HG03066 (cell line): ENCODE measurements around the gene TENT5C.

Source experiments
- ATAC-seq: cut with Tn5 transposase; IDR thresholded peaks from one replicate; pipeline ENCODE4 v1.9.1; 2021; ENCODE audit warnings: low read depth; ENCODE audit not compliant: unreplicated experiment

The TENT5C gene

DNA sequence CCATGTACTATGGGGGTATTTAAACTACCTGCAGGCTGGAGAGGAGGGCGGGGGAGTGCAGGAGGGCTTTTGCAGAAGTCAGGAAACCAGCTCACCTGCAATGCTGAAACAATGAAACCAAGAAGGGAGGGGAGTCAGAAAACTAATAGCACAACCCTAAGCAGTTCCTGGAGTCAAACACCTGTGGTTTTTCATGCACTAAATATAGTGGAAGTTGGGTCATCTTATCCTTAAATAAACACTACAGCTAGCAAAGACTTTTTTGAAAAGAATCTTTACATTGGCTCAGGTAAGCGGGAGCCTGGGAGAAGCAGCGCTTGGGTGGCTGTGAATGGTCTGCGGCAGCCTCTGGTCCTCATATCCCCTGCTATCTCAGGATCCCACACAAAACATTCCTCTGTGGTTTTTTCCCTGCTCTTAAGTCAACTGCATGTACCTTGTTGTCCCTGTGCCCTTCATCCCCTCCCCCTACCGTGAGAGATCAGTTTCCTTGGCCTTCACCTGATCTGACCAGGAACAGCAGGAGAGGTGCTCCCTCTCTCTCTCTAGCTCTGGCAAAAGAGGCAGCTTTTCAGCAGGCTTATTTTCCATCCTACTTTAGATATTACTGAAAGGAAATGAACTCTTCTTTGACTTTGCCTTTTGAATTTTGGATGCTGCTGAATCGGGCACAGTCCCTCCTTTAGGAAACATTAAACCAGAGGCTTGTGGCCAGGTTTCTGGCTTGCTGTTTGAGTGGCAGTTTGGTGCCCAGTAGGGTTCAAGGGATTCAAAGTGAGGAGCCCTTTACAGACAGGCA is 26.6 kb downstream of the TENT5C start:
- ATAC-seq, result no peak

DNA sequence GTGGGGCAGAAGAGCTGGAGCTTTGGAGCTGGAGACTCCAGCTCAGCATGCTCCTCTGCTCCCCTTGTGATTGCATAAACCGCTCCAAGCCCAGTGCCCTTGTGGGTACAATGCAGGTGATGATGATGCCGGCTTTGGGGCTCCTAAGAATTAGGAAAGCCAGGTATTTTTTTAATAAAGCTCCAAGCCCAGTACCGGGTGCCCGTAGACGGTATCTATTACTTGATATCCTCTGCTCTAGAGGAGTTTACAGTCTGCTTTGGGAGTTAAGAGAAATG is 27.2 kb downstream of the TENT5C start:
- no peak for ATAC-seq

DNA sequence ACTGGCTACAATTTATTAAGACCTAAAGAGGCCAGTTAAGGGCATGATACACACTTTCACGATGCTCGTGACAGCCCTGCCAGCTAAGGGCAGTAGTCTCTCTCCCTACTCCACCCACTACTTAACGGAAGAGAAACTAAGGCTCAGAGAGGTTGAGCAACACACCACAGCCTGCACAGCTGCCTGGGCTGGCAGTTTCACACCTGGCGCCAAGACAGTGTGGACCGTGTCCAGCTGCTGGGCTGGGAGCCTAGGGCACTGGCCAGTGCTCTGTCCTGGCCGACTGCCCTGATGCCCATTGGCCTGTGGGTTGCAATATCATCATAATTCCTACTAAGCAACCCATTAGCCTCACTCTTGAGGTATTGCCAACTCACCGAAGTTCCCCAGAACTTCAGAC is 27.6 kb downstream of the TENT5C start:
- no peak for ATAC-seq

DNA sequence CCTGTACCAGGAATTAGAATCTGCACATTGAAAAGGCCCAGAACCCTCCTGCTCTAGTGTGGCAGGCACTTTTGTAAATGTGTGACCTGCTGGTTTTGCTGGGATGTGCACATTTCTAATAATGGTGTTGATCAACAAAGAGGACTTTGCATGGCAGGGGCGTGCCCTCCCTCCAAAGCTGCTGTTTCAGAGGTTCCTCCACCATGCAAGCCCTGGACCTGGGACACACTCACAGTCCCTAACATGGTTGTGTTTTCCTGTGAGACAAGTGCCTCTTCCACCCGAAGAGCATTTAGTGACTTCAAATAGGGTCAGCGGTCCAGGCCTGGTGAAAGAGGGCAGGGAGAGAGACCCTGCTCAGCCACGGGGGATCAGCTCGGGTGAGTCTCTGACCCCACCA is 28.1 kb downstream of the TENT5C start:
- ATAC-seq, result no peak

DNA sequence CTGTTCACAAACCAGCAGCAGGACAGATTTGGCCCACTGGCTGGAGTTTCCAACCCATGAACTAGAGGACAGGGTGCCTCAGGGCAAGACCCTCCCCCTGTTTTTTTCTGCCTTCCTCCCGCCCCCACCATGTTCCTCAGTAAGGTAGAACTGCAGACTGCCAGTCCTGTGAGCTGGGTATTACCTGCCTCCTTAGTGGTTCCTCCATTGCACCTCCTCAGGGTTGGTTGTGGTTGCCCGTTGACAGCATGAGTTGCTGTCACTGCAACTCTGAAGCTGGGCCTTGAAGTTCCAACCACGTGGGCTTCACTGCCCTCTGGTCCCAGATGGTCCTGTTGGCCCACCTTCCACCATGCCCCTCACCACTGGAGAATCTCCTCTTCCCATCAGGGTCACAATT is 28.8 kb downstream of the TENT5C start:
- ATAC-seq, result no peak

DNA sequence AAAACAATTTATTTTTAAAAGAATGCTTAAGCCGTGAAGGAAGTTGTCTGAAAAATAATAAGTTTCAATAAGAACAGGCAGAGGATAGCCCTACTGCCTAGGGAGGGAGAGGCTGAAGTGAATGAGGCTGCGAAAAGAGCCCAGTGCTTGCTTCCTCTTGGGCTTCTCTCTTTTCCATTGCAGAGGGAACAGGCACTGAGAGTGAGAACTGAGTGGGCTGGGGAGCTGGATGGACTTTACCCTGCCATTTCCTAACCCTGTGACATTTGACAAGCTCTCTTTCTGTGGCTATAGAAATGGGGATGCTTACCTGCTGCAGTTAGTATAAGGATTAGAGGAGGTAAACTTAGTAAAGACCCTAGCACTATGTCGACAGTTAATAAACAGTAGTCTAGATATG is 30.0 kb downstream of the TENT5C start:
- ATAC-seq, result no peak

DNA sequence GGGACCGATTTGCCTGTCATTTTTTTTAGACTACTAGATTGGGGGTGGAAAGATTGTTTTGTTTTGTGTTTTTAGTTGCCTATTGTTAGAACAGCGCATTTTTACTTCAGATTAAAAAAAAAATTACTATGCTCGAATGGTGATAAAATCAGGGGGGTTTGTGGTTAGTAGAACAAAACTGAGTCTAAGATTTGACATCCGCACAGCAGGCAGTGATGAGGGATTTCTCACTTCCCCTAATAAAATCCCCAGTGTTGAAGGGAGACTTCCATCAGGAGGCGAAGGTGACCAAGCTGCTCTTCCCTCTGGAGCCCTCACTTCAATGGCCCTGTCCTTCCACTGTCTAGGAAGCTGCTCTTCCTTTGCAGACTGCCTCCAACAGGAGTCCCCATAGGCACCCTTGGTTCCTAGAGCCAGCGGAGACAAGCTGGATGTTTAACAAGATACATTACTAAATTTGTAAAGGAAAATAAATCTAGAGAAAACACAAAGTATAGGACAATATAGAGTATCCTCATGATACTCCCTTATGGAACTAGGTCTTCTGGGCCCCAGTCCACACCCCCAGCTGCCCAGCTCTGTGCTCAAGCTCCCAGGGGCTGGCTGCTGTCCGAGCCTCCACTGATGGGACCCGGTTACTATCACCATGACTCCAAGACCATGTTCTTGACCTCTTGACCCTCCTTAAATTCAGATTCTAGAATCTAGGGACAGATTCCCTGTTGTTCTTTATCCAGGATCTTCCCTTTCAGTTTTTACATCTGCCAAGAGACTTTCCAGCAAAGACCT is 31.0 kb downstream of the TENT5C start:
- ATAC-seq, result no peak

DNA sequence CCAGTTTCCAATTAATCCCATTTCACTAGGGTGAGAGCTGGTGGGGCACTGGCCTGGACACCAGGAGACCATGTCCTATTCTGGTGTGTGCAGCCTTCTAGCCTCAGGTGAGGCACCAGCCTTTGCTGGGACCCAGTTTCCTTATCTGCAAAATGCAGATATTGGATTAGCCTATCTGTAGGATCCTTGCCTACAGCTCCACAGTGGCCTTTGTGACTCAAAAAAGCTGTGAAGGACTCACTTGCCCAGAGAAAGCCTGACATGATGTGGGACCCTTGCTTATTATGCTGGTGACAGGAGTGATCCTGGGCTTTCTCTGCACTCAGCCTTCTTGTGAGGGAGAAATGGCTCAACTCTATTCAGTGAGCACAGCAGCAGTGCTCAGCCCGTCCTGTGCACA is 32.3 kb downstream of the TENT5C start:
- no peak for ATAC-seq

DNA sequence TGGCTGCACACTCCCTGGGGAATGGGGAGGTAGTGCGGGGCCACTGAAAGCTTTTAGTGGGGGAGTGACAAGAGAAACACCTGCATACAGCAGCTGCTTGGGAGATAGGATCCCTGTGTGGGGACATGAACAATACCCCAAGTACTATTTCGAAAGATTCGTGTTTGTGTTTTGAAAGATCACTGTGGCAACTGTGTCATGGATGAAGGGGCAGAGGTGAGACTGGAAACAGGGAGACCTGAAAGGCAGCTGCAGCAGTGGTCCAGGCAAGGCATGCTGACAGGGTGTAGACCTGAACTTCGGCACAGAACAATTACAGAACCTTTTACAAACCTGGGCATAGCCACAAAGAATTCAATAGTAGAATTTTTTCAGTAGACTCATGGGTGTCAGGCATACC is 32.9 kb downstream of the TENT5C start:
- ATAC-seq, result no peak

DNA sequence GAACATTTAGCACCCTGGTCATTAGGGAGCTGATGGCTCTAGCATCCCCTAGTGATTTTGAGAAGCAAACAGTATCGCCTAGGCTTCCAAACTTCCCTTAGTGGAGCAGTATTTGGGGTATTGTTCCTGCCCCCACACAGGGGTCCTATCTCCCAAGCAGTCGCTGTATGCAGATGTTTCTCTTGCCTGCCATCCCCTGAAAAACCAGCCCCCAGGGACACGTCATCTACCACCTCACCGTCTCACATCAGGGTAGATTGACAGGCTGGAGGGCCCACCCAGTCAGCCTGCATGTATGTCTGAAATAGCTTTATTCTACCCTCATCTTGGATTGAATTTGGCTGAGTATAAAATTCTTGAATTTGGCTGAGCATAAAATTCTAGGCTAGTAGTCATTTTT is 33.9 kb downstream of the TENT5C start:
- ATAC-seq, result no peak

DNA sequence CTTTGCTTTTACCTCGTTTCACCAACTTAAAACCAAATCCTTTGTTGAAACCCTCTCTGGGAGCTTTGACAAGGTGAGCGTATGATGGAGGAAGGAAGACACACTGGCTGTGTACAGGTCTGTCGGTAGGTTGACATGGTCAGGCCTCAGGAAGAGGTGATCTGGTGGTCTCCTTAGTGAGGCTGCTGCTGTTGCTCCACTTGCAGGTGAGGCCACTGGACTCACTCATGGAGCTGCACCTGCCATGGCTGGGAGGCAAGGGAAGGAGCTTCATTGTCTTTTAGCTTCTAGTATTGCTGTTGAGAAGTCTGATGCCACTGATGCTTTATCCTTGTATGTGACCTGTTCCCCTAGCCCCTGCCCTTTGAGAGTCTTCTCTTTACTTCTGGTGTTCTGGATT is 35.7 kb downstream of the TENT5C start:
- ATAC-seq, result no peak

DNA sequence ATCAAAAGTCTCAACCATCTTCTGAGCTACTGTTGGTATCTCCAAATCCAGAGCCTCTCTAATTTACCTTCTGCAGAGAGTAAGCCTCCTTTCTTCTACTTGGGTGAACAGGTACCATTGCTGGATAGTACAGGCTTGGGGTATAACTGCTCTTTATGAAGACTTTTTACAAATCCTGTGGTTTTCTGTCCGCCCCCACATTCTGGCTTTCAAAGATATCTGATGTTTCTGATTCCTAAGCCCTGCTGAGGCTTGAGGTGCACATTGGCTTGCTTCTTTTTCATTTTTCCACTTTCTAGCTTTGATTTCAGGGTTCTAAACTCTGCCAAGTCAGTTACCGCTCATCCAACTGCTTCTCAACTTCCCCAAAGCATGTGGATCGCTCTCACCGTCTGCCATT is 37.1 kb downstream of the TENT5C start:
- ATAC-seq, result no peak

DNA sequence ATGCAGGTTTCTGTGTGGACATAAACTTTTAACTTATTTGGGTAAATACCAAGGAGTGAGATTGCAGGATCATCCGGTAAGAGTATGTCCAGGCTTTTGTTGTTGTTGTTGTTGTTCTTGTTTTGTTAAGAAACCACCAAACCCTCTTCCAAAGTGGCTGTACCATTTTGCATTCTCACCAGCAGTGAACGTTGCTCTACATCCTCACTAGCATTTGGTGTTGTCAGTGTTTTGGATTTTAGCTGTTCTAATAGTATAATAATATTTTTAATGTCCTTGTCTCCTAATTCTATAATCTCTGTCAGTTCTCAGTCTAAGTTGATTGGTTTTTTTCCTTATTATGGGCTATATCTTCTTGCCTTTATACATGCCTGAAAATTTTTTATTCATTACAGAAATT is 37.8 kb downstream of the TENT5C start:
- ATAC-seq, result no peak

DNA sequence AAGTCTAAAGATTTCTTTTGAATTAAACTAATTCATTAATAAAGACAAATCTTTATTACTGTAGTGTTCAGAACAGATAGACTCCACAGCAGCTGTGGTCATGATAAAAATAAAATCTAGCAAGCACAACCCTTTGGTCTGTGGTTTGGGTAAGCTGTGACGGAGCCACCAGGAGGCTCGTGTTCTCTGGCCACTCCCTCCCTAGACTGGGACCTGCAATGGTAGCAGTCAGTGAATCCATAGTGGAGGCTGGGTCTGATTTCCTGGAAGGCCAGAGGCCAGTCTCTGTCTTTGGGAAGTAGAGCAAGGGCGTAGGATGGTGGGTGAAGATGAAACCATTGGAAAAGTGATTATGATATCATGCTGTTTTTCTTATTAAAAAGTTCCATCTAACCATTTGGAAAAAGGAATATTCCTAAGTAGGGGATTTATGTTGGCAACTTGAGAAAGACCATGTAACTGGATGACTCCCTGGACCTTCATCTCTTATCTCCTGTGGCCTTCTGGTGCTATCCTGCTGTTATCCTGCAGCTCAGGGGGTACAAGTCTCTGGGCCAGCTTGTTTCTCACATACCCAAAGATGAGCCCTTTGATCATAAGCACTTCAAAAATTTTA is 39.0 kb downstream of the TENT5C start:
- peak; percentile 74 for ATAC-seq

DNA sequence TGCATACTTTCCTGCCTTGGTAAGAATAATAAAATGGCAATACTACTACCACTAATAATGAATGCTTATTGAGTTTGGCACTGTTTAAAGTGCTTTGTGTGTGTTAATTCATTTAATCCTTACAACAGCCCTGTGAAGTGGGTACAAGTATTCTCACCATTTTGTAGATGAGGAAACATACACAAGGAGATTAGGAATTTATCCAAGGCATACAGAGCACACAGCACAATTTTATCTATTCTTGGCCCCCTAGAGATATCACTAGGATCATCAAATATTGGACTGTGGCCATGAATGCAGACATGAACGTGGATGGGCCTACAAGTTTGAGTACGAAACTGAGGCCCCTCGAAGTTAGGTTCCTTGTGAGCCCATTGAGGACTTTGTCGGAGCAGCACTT is 39.5 kb downstream of the TENT5C start:
- no peak for ATAC-seq

DNA sequence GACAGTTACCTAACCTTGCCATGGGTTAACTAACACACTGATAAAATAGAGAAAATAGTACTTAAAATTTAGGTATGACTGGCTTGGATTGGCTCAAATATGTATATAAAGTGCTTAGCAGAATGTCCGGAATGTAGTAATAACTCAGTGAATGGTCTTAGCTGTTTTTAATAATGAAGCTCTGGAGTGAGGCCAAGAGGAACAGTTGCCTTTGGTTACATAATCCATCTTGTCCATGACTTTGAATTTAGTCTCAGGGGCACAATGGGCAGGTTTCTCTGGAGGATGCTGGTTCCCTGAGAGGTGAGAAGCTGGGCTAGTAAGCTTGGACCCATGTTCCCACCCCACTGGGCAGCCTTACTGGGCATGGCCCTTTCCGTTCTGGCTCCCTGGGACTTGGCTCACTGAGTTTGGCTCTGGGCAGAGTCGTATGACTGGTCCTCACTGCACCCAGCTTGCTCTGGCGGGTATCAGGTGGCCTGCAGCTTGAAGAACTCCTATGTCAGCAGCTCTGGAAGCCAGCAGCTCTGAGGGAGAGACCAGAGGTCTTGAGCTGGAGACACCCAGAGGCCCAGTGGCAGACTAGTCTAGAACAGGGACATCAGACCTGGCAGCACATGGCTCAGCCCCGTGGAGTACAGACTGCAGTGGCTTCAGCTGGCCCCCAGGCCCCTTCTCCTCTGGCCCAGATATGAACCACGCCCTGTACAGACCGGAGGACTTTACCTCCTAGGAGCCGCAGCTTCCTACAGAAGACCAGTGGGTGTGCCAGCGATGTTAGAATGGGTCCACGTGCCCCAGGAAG is 40.4 kb downstream of the TENT5C start:
- ATAC-seq, result no peak

DNA sequence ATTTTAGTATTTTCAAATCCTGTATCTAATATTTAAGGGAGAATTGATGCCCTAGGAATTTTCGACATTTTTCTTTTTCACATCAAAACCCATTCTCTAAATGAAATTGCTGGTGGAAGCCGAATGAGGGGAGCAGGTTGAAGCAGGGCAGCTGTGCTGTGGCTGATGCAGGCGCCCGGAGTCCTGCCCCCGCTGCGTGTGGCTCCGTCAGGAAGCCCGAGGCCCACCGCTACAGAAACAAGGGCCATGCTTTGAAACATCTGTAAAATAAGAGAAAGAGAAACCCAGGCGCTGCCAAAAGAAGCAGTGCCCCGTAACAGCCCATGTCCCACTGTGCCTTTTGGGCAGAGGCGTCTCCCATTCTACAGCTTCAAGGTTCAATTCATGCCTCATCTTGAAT is 41.1 kb downstream of the TENT5C start:
- ATAC-seq, result no peak

DNA sequence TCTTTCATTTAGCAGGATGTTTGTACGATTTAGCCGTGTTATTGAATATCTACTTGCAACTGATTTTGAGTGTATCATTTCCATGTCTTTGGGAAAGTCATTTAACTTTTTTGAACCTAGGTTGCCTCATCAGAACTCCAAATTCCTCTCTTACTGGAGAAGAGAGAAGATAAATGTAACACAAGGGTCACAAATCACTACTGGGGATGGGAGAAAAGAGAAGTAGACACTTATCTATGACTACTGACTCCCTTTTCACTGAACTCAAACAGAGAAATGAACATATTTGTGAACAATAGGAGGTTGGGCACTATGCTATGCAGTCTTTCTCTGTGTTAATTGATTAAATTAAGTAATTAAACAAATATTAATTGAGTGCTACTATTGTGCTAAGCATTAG is 42.2 kb downstream of the TENT5C start:
- no peak for ATAC-seq

DNA sequence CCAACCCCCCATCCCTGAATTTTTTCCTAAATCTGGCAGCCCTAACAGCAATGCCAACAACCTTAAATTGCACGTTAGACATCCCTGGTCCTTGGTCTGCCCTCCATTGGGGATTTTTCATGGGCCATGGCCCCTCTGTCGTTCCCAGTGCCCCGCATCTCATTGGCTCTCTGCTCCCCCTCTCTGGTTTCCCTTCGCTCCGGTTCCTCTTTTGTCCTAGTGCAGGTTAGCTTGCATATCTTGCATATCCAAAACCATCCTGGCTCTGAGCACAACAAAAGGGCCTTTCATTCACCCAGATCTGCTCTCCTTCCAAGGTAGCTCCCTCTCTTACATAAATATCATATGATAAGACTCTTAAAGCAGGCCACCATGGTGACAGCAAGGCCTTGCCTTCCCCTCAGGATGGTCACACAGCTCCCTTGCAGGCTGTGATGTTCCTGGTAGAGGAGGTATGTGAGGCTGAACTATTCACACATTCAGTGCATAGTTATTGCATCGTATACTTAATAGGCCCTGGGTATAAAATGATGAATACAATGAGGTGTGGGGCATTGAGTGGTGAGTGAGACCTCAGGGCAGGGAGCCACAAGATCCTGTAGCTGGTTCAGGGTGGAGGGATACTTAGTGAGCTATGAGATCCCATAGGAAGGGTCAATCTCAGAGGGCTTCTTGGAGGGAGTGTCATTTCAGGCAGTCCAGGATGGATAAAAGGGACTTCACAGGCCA is 45.2 kb downstream of the TENT5C start:
- ATAC-seq, result no peak

DNA sequence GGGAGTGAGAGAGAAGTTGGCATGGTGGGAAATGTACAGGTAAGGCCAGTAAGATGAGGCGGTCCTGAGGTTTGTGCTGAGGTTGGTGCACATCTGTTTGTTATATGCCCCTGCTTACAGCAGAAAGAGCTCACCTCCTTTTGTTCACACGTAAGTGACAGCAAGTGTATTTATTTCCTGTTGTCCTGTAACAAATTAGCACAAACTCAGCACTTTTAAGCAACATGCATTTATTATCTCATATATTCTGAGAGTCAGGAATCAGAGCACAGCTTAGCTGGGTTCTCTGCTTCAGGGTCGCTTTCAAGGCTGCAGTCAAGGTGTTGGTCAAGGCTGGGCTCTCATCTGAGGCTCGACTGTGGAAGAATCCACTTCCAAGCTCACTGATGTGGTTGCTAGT is 45.8 kb downstream of the TENT5C start:
- ATAC-seq, result no peak

DNA sequence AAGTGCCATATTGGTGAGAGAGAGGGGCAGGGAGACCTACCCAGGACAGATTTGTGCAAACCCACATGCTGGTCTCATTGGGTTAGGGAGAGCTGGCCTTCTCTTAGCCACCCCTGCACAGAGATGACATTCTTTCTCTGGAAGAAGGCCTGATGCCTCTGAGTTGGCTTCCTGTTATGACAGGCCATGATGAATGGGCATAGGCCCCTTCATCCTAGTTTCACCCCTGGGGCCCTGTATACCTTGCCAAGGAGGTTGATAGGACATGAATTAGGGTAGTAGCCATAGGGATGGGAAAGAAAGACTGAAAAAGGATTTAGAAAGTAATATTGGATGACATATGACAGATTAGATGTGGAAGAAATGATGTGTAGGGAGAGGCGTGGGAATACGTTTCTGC is 46.6 kb downstream of the TENT5C start:
- no peak for ATAC-seq
